K562 (cell line): ENCODE results near the gene OST4. TPM values are rescaled to one million over a fixed set of nuclear protein-coding genes. Genes with fewer than 3 reads are reported as not detected.

Experiments
- ATAC-seq: fragments of 200-7000 bp; cut with Tn5 transposase; 3 replicates; pipeline ENCODE4 v1.9.1; 2020; ENCODE audit warnings: moderate library complexity
- BruUV-seq: library from RNA; stranded (reverse); fragments of 400-500 nt; replicated peaks from 2 replicates; lab custom pipeline; 2021; lab: Mats Ljungman, UMichigan
- CTCF ChIA-PET: fragments of 300-600 bp; formaldehyde crosslinking; extraction: SDS; loops from one replicate; lab custom pipeline; 2021; ENCODE audit warnings: low intra/inter-chr PET ratio; lab: Yijun Ruan, JAX
- POLR2A ChIA-PET: fragments of 300-600, 350-650 bp; sonication (Branson Sonifier 250); formaldehyde crosslinking; extraction: SDS; loops from one replicate; lab custom pipeline; 2021; ENCODE audit warnings: antibody characterized with exemption, inconsistent platforms; lab: Yijun Ruan, JAX
- DNase-seq, 4 experiments: peaks; one replicate each; pipeline versions ENCODE4 v3.0.0 to v3.0.0-alpha.2; 2011 to 2018; ENCODE audit warnings: low spot score in 3 of 4, mixed read lengths in 3 of 4; ENCODE audit errors: extremely low read depth in 1 of 4
- FAIRE-seq: peaks from 2 replicates; lab custom pipeline; 2011; peaks lifted over from hg19 to GRCh38; lab: Jason Lieb, UNC
- H2AFZ ChIP-seq: 2 replicates; pipeline ENCODE4 v1.6.0; 2011; ENCODE audit warnings: low read depth, low read length, control low read depth, inconsistent platforms
- H3K27ac ChIP-seq: fragments of 200-600 bp; 3 replicates; pipeline ENCODE4 v1.8.0; 2011; ENCODE audit warnings: low read depth, mild to moderate bottlenecking, control low read depth, inconsistent platforms, low read length, moderate library complexity, mixed read lengths; ENCODE audit errors: extremely low read depth
- H3K27me3 ChIP-seq, 2 experiments: fragments of 300-600 bp in 1 of 2; 2 replicates in 1 of 2; 3 replicates in 1 of 2; pipeline versions ENCODE4 v1.6.0 to v1.8.0; 2011; ENCODE audit warnings: inconsistent platforms in 2 of 2, low read length in 2 of 2, mild to moderate bottlenecking in 1 of 2, mixed read lengths in 1 of 2, moderate library complexity in 1 of 2; ENCODE audit not compliant: control insufficient read depth in 2 of 2, insufficient read depth in 2 of 2
- H3K36me3 ChIP-seq: fragments of 300-600 bp; 3 replicates; pipeline ENCODE4 v1.8.0; 2011; ENCODE audit warnings: mild to moderate bottlenecking, low read length, inconsistent platforms; ENCODE audit not compliant: control insufficient read depth, insufficient read depth
- H3K4me1 ChIP-seq, 2 experiments: fragments of 200-600 bp in 1 of 2; replicated peaks in 1 of 2; 2 replicates in 1 of 2; 3 replicates in 1 of 2; pipeline versions ENCODE4 v1.5.1 to v1.8.0; 2011; ENCODE audit warnings: inconsistent platforms in 2 of 2, low read length in 2 of 2, mild to moderate bottlenecking in 1 of 2, mixed read lengths in 1 of 2, moderate library complexity in 1 of 2; ENCODE audit not compliant: control insufficient read depth in 2 of 2, insufficient read depth in 2 of 2
- H3K4me2 ChIP-seq: 2 replicates; pipeline ENCODE4 v1.6.1; 2011; ENCODE audit warnings: low read length, control low read depth, inconsistent platforms, mixed read lengths; ENCODE audit not compliant: insufficient read depth
- H3K4me3 ChIP-seq: fragments of 200-600 bp; sonication (generic), shearing (Covaris generic); 2 replicates; pipeline ENCODE4 v1.5.1; 2016; ENCODE audit warnings: control low read depth, inconsistent platforms
- H3K79me2 ChIP-seq: fragments of 200-600 bp; 3 replicates; pipeline ENCODE4 v1.8.0; 2011; ENCODE audit warnings: low read length, inconsistent platforms; ENCODE audit not compliant: control insufficient read depth, insufficient read depth
- H3K9ac ChIP-seq, 2 experiments: 2 replicates each; pipeline versions ENCODE4 v1.6.0 to v1.6.1; 2011; ENCODE audit warnings: low read depth in 2 of 2, low read length in 2 of 2, control low read depth in 1 of 2, inconsistent platforms in 1 of 2, mild to moderate bottlenecking in 1 of 2, mixed read lengths in 1 of 2; ENCODE audit not compliant: insufficient read depth in 1 of 2
- H3K9me1 ChIP-seq: one replicate; pipeline ENCODE4 v1.6.0; 2011; ENCODE audit warnings: inconsistent platforms, mild to moderate bottlenecking, low read length, moderate library complexity; ENCODE audit not compliant: control insufficient read depth, insufficient read depth
- H3K9me3 ChIP-seq: replicated peaks from 2 replicates; pipeline ENCODE4 v1.5.1; 2011; ENCODE audit warnings: low read depth, low read length, inconsistent platforms; ENCODE audit not compliant: control insufficient read depth, insufficient read depth
- H4K20me1 ChIP-seq: replicated peaks from 2 replicates; pipeline ENCODE4 v1.6.1; 2011; ENCODE audit warnings: low read length, inconsistent platforms, mixed read lengths; ENCODE audit not compliant: control insufficient read depth, insufficient read depth
- ADNP ChIP-seq: fragments of 200-800 bp; sonication (Bioruptor generic); IDR thresholded peaks from 2 replicates; pipeline ENCODE4 v1.6.1; 2016; ENCODE audit warnings: missing genetic modification characterization, missing compliant biosample characterization
- EGR1 ChIP-seq: fragments of 450-650 bp; conservative IDR thresholded peaks from 2 replicates; pipeline ENCODE4 v1.6.1; 2017; ENCODE audit warnings: mild to moderate bottlenecking
- HEY1 ChIP-seq: fragments of 250-450 bp; sonication (Bioruptor Pico); IDR thresholded peaks from 2 replicates; pipeline ENCODE4 v1.5.0; 2020; ENCODE audit warnings: mild to moderate bottlenecking, moderate library complexity, borderline replicate concordance
- MTA1 ChIP-seq: fragments of 450-650 bp; IDR thresholded peaks from 2 replicates; pipeline ENCODE4 v1.6.1; 2017; ENCODE audit warnings: borderline replicate concordance
- NFE2 ChIP-seq: IDR thresholded peaks from 2 replicates; pipeline ENCODE4 v1.6.1; 2014; ENCODE audit warnings: antibody characterized with exemption, low read depth
- PHF21A ChIP-seq: fragments of 450-650 bp; IDR thresholded peaks from 2 replicates; pipeline ENCODE4 v1.6.1; 2017; ENCODE audit warnings: low read depth, borderline replicate concordance
- SRSF7 ChIP-seq: fragments of 200-400 bp; formaldehyde crosslinking; optimal IDR thresholded peaks from 2 replicates; pipeline ENCODE3; 2017; ENCODE audit warnings: mild to moderate bottlenecking, low read depth, low read length
- YY1 ChIP-seq, 3 experiments: IDR thresholded peaks; 2 replicates each; pipeline ENCODE4 v1.6.1; 2011; ENCODE audit warnings: low read length in 2 of 3, mild to moderate bottlenecking in 2 of 3, moderate library complexity in 2 of 3, borderline replicate concordance in 1 of 3, control low read depth in 1 of 3, low read depth in 1 of 3; ENCODE audit not compliant: insufficient read depth in 3 of 3, insufficient replicate concordance in 2 of 3, control insufficient read depth in 1 of 3, insufficient read length in 1 of 3; ENCODE audit errors: extremely low read depth in 1 of 3
- ZNF175 ChIP-seq: fragments of 200-800 bp; sonication (Bioruptor generic); IDR thresholded peaks from 2 replicates; pipeline ENCODE4 v1.6.1; 2016; ENCODE audit warnings: low read depth, mild to moderate bottlenecking, missing genetic modification characterization, missing compliant biosample characterization
- ZNF695 ChIP-seq: fragments of 450-650 bp; formaldehyde crosslinking; IDR thresholded peaks from 2 replicates; pipeline ENCODE4 v1.4.0; 2020; ENCODE audit warnings: mild to moderate bottlenecking, moderate library complexity
- WGBS: fragments of 100-300 bp; shearing (Covaris generic); methylation state at CpG from one replicate; pipeline ENCODE4 v1.1.6; 2016; ENCODE audit warnings: low coverage, mixed read lengths; ENCODE audit not compliant: insufficient coverage; ENCODE audit errors: missing lambda C conversion rate; 5-methylcytosine and 5-hydroxymethylcytosine counted together
- in situ Hi-C: fragments of 300-500 bp; cut with MboI; formaldehyde crosslinking; loops from 4 replicates; pipeline ENCODE4 v1.15.0; 2018; ENCODE audit warnings: inconsistent platforms, mixed read lengths
- intact Hi-C: fragments of 100-400 bp; cut with micrococcal nuclease; formaldehyde crosslinking; loops from 2 replicates; pipeline ENCODE4 v1.14.2; 2022
- polyA plus RNA-seq, 8 experiments: library from polyadenylated mRNA; depleted of rRNA in 4 of 8; stranded (reverse) in 5 of 8; unstranded in 3 of 8; fragments of >200 nt; fragmentation: Nextera tagmentation in 2 of 8; fragmentation: Illumina TruSeq in 1 of 8; extraction: Ambion mirVana in 2 of 8; extraction: Trizol in 1 of 8; gene quantifications; 2 replicates each; pipeline versions ENCODE4 v1.2.1 to v1.2.3, GENCODE V29; 2011 to 2014; ENCODE audit warnings: inconsistent platforms in 1 of 8, missing spikeins in 1 of 8
- total RNA-seq, 7 experiments: library from RNA; depleted of rRNA in 6 of 7; stranded (reverse); fragments of >200 nt in 6 of 7; fragmentation: Illumina TruSeq in 2 of 7; extraction: Trizol in 2 of 7; gene quantifications; 2 replicates each; pipeline versions ENCODE4 v1.2.1 to v1.2.3, GENCODE V29; 2011 to 2021; ENCODE audit warnings: low replicate concordance in 1 of 7
- TF ChIP-seq, protein P1 (sequence below): sonication (generic); formaldehyde crosslinking; IDR thresholded peaks from 2 replicates; pipeline ENCODE4 v1.8.0; 2022; ENCODE audit warnings: mild to moderate bottlenecking, low read depth, missing genetic modification reagents
- TF ChIP-seq, protein P2 (sequence below), 2 experiments: fragments of 450-650 bp; IDR thresholded peaks; 2 replicates each; pipeline ENCODE4 v1.6.1; 2016
- TF ChIP-seq, protein P3 (sequence below): sonication (generic); formaldehyde crosslinking; IDR thresholded peaks from 2 replicates; pipeline ENCODE4 v1.8.1; 2022; ENCODE audit warnings: missing genetic modification reagents

The OST4 gene
- total and polyA plus RNA-seq, 9 of the 15 experiments (the other 6 are each of a cell fraction or from before 2014, with no cell fraction given), result 186 to 1,155 (median 355) TPM

DNA sequence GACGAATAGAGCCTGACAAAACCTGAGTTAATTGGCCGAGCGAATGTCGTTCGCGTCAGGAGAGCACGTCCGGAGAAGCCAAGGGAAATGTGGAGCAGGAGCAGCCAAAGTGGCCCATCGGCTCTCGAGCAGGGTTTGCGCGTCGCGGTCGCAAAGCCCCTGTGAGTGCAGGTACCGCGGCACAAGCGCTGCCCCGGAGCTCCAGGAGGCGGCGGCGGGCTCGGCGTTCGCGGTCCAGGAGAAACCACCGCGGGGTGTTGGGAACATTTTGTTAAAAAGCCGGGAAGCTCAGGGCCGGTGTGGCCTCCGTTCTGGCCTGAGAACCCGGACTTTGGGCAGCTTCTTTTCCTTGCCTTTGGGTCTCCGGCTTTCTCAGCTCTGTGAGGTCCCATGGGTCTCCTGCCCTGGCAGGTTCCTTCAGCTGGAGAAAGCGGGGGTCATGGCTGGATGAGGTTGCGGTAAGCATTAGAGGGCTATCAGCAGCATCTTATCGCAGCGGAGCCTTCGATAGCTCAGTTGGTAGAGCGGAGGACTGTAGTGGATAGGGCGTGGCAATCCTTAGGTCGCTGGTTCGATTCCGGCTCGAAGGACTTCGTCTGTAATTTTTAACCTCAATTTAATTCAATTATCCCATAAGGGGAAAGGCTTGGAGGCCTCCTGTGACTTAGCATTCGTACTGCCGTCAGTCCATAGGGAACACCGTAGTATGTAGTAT lies 21.0 kb downstream of the OST4 start:
- H3K79me2 ChIP-seq, result 0 out of 3 replicates have a peak, but pooled peaks cover 5% of the 10 kb centered on the region
- BruUV-seq, result no TSS peak
- FAIRE-seq, result peak; percentile 73
- TF ChIP-seq YY1 (IDR thresholded peaks at IDR 0.05; ENCODE audit: borderline replicate concordance in 1 of 3, control insufficient read depth in 1 of 3, extremely low read depth in 1 of 3, insufficient read depth in 3 of 3, insufficient read length in 1 of 3, insufficient replicate concordance in 2 of 3, low read depth in 1 of 3, low read length in 2 of 3) (peak in 2 of 3 experiments; percentile 15 to 25), ZNF695 (CRISPR knock-in tag) (no peak), ZNF175 (CRISPR knock-in tag) (no peak), EGR1 (peak; percentile 33), SRSF7 (no peak), NFE2 (peak; percentile 54; the same call in 1 of the 2 replicates), PHF21A (0 out of 2 replicates have a peak, but pooled peaks have one; percentile 43), ADNP (peak; percentile 85), MTA1 (peak; percentile 21; the same call in 1 of the 2 replicates), HEY1 (CRISPR knock-in tag) (peak; percentile 87)
- TF ChIP-seq, protein P1, sequence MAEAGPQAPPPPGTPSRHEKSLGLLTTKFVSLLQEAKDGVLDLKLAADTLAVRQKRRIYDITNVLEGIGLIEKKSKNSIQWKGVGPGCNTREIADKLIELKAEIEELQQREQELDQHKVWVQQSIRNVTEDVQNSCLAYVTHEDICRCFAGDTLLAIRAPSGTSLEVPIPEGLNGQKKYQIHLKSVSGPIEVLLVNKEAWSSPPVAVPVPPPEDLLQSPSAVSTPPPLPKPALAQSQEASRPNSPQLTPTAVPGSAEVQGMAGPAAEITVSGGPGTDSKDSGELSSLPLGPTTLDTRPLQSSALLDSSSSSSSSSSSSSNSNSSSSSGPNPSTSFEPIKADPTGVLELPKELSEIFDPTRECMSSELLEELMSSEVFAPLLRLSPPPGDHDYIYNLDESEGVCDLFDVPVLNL (CRISPR knock-in tag), result no peak
- TF ChIP-seq, protein P2, sequence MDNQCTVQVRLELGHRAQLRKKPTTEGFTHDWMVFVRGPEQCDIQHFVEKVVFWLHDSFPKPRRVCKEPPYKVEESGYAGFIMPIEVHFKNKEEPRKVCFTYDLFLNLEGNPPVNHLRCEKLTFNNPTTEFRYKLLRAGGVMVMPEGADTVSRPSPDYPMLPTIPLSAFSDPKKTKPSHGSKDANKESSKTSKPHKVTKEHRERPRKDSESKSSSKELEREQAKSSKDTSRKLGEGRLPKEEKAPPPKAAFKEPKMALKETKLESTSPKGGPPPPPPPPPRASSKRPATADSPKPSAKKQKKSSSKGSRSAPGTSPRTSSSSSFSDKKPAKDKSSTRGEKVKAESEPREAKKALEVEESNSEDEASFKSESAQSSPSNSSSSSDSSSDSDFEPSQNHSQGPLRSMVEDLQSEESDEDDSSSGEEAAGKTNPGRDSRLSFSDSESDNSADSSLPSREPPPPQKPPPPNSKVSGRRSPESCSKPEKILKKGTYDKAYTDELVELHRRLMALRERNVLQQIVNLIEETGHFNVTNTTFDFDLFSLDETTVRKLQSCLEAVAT (IDR thresholded peaks at IDR 0.05), result no peak
- TF ChIP-seq, protein P3, sequence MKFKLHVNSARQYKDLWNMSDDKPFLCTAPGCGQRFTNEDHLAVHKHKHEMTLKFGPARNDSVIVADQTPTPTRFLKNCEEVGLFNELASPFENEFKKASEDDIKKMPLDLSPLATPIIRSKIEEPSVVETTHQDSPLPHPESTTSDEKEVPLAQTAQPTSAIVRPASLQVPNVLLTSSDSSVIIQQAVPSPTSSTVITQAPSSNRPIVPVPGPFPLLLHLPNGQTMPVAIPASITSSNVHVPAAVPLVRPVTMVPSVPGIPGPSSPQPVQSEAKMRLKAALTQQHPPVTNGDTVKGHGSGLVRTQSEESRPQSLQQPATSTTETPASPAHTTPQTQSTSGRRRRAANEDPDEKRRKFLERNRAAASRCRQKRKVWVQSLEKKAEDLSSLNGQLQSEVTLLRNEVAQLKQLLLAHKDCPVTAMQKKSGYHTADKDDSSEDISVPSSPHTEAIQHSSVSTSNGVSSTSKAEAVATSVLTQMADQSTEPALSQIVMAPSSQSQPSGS (CRISPR knock-in tag), result no peak

More for the DNA sequence above, 21.0 kb downstream of the OST4 start:
- H3K9ac ChIP-seq, result peak overlapping the region in 1 of 2 experiments; percentile 85; a peak in 2 of 4 replicates
- H3K4me1 ChIP-seq, result peaks cover 12 to 22% of the 10 kb centered on the region in 2 experiments; a peak in 3 of 5 replicates
- peak; percentile 64 to 86 (median 70) for DNase-seq
- peak overlapping the region; percentile 92 for H2AFZ ChIP-seq
- no peaks in the 10 kb centered on the region for H3K27me3 ChIP-seq
- H3K36me3 ChIP-seq, result peaks cover 30% of the 10 kb centered on the region; the same call in 2 of the 3 replicates
- H3K27ac ChIP-seq, result peak overlapping the region; percentile 95
- H3K9me3 ChIP-seq, result no peaks in the 10 kb centered on the region
- H3K4me3 ChIP-seq, result peak overlapping the region; percentile 84
- WGBS, result 68% methylated on average over 43 of the region's 48 CpGs
- no peaks in the 10 kb centered on the region for H3K9me1 ChIP-seq
- CTCF ChIA-PET, result no interaction called here
- intact Hi-C loops, result loop anchor here (2.0 kb wide), 2 partner anchors 18 to 30 kb away; partner anchors contain the start of gene TMEM214
- ATAC-seq, result peak; percentile 77
- peak overlapping the region; percentile 98 for H3K4me2 ChIP-seq
- in situ Hi-C loops, result no loop called here
- H4K20me1 ChIP-seq, result no peaks in the 10 kb centered on the region; the same call in 1 of the 2 replicates
- POLR2A ChIA-PET, result interaction anchor here (0.6 to 10.5 kb wide), 15 partner anchors 9 to 253 kb away, joined by 3 to 112 read pairs (median 5); partner anchors contain the start of genes OST4 and TMEM214
